Ovary (tissue), 3 donors: ENCODE data around the gene COL15A1.

Source experiments
- CTCF ChIP-seq, 3 donors: fragments of 450-650 bp in 2 of 3; fragments of 200-600 bp in 1 of 3; IDR thresholded peaks; one replicate each; pipeline versions ENCODE4 v1.5.1 to v1.8.0; 2016 to 2022; ENCODE audit warnings: antibody characterized with exemption in 3 of 3, mild to moderate bottlenecking in 1 of 3
- EP300 ChIP-seq: sonication (generic); formaldehyde crosslinking; IDR thresholded peaks from one replicate; pipeline ENCODE4 v1.6.1; 2017; ENCODE audit warnings: antibody characterized with exemption
- POLR2A ChIP-seq: fragments of 450-650 bp; IDR thresholded peaks from one replicate; pipeline ENCODE4 v1.6.1; 2017; ENCODE audit warnings: antibody characterized with exemption, mild to moderate bottlenecking, moderate library complexity
- donor health status: DM: no; HTN: no; CAD: no.

- TF ChIP-seq CTCF (IDR thresholded peaks at IDR 0.05) (no peak), POLR2A (no peak), EP300 (no peak)
Measured at GRCh38 chr9:98955259-98955658, 11.6 kb downstream of the COL15A1 start.
